ENCODE results near the gene SNCB. TPM values are rescaled to one million over a fixed set of nuclear protein-coding genes. Genes with fewer than 3 reads are reported as not detected.
A peak's percentile ranks its signal among the peaks of the same experiment; 100 is the strongest.

SNCB gene
- polyA plus RNA-seq, 1 of the 3 experiments (the other 2 are of a cell fraction), result 0.33 TPM

DNA sequence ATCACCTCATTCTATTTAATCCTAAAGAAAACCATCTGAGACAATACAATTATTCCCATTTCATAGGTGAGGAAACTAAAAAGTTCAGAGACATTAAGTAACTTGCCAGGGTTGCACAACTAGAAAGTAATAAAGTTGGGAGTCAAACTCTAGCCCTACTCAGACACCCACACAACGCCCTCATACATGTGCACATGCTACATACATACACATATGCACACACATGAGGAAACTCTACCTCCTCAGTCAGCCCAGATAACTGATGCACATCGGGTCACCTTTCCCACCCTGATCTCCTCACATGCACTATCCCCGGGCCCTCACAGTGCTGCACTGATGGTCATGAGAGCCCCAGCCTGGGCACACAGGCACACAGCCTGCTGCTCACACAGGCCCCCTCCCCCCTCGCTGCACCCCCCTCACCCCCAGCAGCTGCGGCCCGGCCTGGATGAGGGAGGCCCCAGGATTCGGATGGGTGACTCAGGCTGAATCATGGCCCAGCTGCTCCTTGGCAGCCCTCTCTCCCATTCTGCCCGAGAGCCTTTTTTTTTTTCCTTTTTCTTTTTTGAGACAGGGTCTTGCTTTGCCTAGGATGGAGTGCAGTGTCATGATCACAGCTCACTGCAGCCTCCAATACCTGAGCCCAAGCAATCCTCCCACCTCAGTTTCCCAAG, 15.4 kb downstream of the SNCB start:
- no peak for DNase-seq
- Histone ChIP-seq H3K4me2 (peak overlapping the region; percentile 65; the same call in 1 of the 2 replicates), H3K27ac (ENCODE audit: low read depth in 2 of 2, low read length in 1 of 2) (no peak overlapping the region)
- TF ChIP-seq FOXM1 (IDR thresholded peaks at IDR 0.05; ENCODE audit: low read depth) (no peak), EP300 (IDR thresholded peaks at IDR 0.05; ENCODE audit: borderline replicate concordance in 1 of 2, low read depth in 1 of 2, low read length in 1 of 2) (peak in 1 of 2 experiments; percentile 44; a peak in 1 of 4 replicates), MXI1 (IDR thresholded peaks at IDR 0.05; ENCODE audit: low read depth, low read length) (no peak), TAF1 (IDR thresholded peaks at IDR 0.05; ENCODE audit: borderline replicate concordance, low read depth, low read length) (no peak), CHD2 (IDR thresholded peaks at IDR 0.05; ENCODE audit: low read length, partially characterized antibody) (no peak), SIN3A (IDR thresholded peaks at IDR 0.05; ENCODE audit: borderline replicate concordance, low read depth, low read length) (no peak), YY1 (IDR thresholded peaks at IDR 0.05; ENCODE audit: low read depth) (no peak), GABPA (IDR thresholded peaks at IDR 0.05; ENCODE audit: low read depth) (no peak), GATA2 (CRISPR knock-in tag; IDR thresholded peaks at IDR 0.05) (no peak), RXRA (IDR thresholded peaks at IDR 0.05; ENCODE audit: borderline replicate concordance, low read depth) (no peak), SMC3 (IDR thresholded peaks at IDR 0.05; ENCODE audit: low read depth, low read length) (no peak), MEF2A (IDR thresholded peaks at IDR 0.05; ENCODE audit: borderline replicate concordance, low read depth) (no peak), TEAD4 (IDR thresholded peaks at IDR 0.05; ENCODE audit: borderline replicate concordance, insufficient read depth) (no peak), POLR2AphosphoS5 (IDR thresholded peaks at IDR 0.05; ENCODE audit: low read depth, low read length) (peak; percentile 34; the same call in 1 of the 2 replicates), TCF12 (IDR thresholded peaks at IDR 0.05) (peak; percentile 87), JUND (IDR thresholded peaks at IDR 0.05) (peak; percentile 91; the same call in 1 of the 2 replicates), FOSL2 (IDR thresholded peaks at IDR 0.05; ENCODE audit: borderline replicate concordance, low read depth) (peak; percentile 98), EZH2phosphoT487 (IDR thresholded peaks at IDR 0.05; ENCODE audit: borderline replicate concordance, low read depth) (no peak)
- TF ChIP-seq, protein P1, sequence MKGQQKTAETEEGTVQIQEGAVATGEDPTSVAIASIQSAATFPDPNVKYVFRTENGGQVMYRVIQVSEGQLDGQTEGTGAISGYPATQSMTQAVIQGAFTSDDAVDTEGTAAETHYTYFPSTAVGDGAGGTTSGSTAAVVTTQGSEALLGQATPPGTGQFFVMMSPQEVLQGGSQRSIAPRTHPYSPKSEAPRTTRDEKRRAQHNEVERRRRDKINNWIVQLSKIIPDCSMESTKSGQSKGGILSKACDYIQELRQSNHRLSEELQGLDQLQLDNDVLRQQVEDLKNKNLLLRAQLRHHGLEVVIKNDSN (IDR thresholded peaks at IDR 0.05; ENCODE audit: borderline replicate concordance, low read depth), result no peak
- TF ChIP-seq, protein P2, sequence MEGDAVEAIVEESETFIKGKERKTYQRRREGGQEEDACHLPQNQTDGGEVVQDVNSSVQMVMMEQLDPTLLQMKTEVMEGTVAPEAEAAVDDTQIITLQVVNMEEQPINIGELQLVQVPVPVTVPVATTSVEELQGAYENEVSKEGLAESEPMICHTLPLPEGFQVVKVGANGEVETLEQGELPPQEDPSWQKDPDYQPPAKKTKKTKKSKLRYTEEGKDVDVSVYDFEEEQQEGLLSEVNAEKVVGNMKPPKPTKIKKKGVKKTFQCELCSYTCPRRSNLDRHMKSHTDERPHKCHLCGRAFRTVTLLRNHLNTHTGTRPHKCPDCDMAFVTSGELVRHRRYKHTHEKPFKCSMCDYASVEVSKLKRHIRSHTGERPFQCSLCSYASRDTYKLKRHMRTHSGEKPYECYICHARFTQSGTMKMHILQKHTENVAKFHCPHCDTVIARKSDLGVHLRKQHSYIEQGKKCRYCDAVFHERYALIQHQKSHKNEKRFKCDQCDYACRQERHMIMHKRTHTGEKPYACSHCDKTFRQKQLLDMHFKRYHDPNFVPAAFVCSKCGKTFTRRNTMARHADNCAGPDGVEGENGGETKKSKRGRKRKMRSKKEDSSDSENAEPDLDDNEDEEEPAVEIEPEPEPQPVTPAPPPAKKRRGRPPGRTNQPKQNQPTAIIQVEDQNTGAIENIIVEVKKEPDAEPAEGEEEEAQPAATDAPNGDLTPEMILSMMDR (IDR thresholded peaks at IDR 0.05), result no peak
- TF ChIP-seq, protein P3, sequence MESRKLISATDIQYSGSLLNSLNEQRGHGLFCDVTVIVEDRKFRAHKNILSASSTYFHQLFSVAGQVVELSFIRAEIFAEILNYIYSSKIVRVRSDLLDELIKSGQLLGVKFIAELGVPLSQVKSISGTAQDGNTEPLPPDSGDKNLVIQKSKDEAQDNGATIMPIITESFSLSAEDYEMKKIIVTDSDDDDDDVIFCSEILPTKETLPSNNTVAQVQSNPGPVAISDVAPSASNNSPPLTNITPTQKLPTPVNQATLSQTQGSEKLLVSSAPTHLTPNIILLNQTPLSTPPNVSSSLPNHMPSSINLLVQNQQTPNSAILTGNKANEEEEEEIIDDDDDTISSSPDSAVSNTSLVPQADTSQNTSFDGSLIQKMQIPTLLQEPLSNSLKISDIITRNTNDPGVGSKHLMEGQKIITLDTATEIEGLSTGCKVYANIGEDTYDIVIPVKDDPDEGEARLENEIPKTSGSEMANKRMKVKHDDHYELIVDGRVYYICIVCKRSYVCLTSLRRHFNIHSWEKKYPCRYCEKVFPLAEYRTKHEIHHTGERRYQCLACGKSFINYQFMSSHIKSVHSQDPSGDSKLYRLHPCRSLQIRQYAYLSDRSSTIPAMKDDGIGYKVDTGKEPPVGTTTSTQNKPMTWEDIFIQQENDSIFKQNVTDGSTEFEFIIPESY (IDR thresholded peaks at IDR 0.05; ENCODE audit: borderline replicate concordance, low read depth), result no peak
- TF ChIP-seq, protein P4, sequence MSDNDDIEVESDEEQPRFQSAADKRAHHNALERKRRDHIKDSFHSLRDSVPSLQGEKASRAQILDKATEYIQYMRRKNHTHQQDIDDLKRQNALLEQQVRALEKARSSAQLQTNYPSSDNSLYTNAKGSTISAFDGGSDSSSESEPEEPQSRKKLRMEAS (IDR thresholded peaks at IDR 0.05; ENCODE audit: low read depth), result 0 out of 2 replicates have a peak, but pooled peaks have one; percentile 33
- TF ChIP-seq, protein P5, sequence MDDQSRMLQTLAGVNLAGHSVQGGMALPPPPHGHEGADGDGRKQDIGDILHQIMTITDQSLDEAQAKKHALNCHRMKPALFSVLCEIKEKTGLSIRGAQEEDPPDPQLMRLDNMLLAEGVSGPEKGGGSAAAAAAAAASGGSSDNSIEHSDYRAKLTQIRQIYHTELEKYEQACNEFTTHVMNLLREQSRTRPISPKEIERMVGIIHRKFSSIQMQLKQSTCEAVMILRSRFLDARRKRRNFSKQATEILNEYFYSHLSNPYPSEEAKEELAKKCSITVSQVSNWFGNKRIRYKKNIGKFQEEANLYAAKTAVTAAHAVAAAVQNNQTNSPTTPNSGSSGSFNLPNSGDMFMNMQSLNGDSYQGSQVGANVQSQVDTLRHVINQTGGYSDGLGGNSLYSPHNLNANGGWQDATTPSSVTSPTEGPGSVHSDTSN (IDR thresholded peaks at IDR 0.05), result 0 out of 2 replicates have a peak, but pooled peaks have one; percentile 55
- TF ChIP-seq, protein P6, sequence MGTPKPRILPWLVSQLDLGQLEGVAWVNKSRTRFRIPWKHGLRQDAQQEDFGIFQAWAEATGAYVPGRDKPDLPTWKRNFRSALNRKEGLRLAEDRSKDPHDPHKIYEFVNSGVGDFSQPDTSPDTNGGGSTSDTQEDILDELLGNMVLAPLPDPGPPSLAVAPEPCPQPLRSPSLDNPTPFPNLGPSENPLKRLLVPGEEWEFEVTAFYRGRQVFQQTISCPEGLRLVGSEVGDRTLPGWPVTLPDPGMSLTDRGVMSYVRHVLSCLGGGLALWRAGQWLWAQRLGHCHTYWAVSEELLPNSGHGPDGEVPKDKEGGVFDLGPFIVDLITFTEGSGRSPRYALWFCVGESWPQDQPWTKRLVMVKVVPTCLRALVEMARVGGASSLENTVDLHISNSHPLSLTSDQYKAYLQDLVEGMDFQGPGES (IDR thresholded peaks at IDR 0.05; ENCODE audit: low read depth, low read length), result no peak

More for the DNA sequence above, 15.4 kb downstream of the SNCB start:
- WGBS (ENCODE audit: low lambda C conversion rate), result 22% methylated on average over 7 of the region's 8 CpGs
- Histone ChIP-seq H3K9ac (no peak overlapping the region), H3K27me3 (ENCODE audit: insufficient read depth) (peaks cover 11% of the 10 kb centered on the region), H3F3A (replicated peaks; ENCODE audit: insufficient read depth) (peaks cover 4% of the 10 kb centered on the region), H4K20me1 (ENCODE audit: insufficient read depth) (no peaks in the 10 kb centered on the region), H3K79me2 (ENCODE audit: insufficient read depth) (no peaks in the 10 kb centered on the region), H3K36me3 (replicated peaks in 1 of 2; ENCODE audit: control insufficient read depth in 1 of 2, insufficient read depth in 2 of 2, low read length in 1 of 2) (no peaks in the 10 kb centered on the region), H3K4me3 (ENCODE audit: low read depth in 2 of 2, low read length in 1 of 2) (no peak overlapping the region), H3K4me1 (ENCODE audit: control insufficient read depth in 1 of 2, insufficient read depth in 2 of 2, low read depth in 1 of 2, low read length in 1 of 2) (peaks cover 7 to 36% of the 10 kb centered on the region in 2 experiments; a peak in 3 of 4 replicates), H2AFZ (ENCODE audit: low read depth) (no peak overlapping the region), H3K9me2 (no peaks in the 10 kb centered on the region), H3K9me3 (no peaks in the 10 kb centered on the region)
- CTCF ChIA-PET, result interaction anchor here (1.0 to 1.3 kb wide), 2 partner anchors 12 to 40 kb away, joined by 3 read pairs; no protein-coding TSS in a partner anchor
- POLR2A ChIA-PET, result interaction anchor here (1.0 to 1.3 kb wide), 2 partner anchors 9 to 32 kb away, joined by 3 to 6 read pairs; partner anchors contain the start of gene TSPAN17
